WERI-Rb-1 (cell line): ENCODE data around the gene ST3GAL6.

Source experiments
- DNase-seq: peaks from one replicate; pipeline ENCODE4 v3.0.0-alpha.2; 2020
- H3K27ac ChIP-seq: fragments of 250-450 bp; sonication (Bioruptor Pico); 2 replicates; pipeline ENCODE4 v1.5.1; 2020; ENCODE audit warnings: mild to moderate bottlenecking, moderate library complexity
- H3K27me3 ChIP-seq: fragments of 250-450 bp; sonication (Bioruptor Pico); 2 replicates; pipeline ENCODE4 v1.5.1; 2021; ENCODE audit warnings: mild to moderate bottlenecking, low read depth, moderate library complexity; ENCODE audit not compliant: insufficient read depth, severe bottlenecking
- H3K36me3 ChIP-seq: fragments of 250-450 bp; sonication (Bioruptor Pico); 2 replicates; pipeline ENCODE4 v1.5.1; 2020; ENCODE audit warnings: mild to moderate bottlenecking, moderate library complexity
- H3K4me3 ChIP-seq: 2 replicates; pipeline ENCODE4 v1.5.1; 2011; ENCODE audit warnings: low read depth, mild to moderate bottlenecking, control low read depth, low read length
- H3K9me3 ChIP-seq: fragments of 250-450 bp; sonication (Bioruptor Pico); 2 replicates; pipeline ENCODE4 v1.5.1; 2021; ENCODE audit warnings: mild to moderate bottlenecking, moderate library complexity; ENCODE audit not compliant: severe bottlenecking
- TF ChIP-seq, protein P1 (sequence below): IDR thresholded peaks from 2 replicates; pipeline ENCODE4 v1.5.1; 2011; ENCODE audit warnings: low read depth, mild to moderate bottlenecking, control low read depth, inconsistent platforms, low read length

Gene ST3GAL6

GRCh38 chr3:98770261-98771039, 7.3 kb downstream of the ST3GAL6 start:
- Histone ChIP-seq H3K36me3 (no peaks in the 10 kb centered on the region), H3K27ac (no peak overlapping the region), H3K4me3 (no peak overlapping the region), H3K9me3 (no peaks in the 10 kb centered on the region), H3K27me3 (no peaks in the 10 kb centered on the region)
- DNase-seq, result no peak
- TF ChIP-seq, protein P1, sequence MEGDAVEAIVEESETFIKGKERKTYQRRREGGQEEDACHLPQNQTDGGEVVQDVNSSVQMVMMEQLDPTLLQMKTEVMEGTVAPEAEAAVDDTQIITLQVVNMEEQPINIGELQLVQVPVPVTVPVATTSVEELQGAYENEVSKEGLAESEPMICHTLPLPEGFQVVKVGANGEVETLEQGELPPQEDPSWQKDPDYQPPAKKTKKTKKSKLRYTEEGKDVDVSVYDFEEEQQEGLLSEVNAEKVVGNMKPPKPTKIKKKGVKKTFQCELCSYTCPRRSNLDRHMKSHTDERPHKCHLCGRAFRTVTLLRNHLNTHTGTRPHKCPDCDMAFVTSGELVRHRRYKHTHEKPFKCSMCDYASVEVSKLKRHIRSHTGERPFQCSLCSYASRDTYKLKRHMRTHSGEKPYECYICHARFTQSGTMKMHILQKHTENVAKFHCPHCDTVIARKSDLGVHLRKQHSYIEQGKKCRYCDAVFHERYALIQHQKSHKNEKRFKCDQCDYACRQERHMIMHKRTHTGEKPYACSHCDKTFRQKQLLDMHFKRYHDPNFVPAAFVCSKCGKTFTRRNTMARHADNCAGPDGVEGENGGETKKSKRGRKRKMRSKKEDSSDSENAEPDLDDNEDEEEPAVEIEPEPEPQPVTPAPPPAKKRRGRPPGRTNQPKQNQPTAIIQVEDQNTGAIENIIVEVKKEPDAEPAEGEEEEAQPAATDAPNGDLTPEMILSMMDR, result no peak

GRCh38 chr3:98772022-98772421, 8.9 kb downstream of the ST3GAL6 start:
- DNase-seq, result no peak
- TF ChIP-seq, protein P1, result no peak
- no peaks in the 10 kb centered on the region for H3K36me3 ChIP-seq
- H3K27me3 ChIP-seq, result no peaks in the 10 kb centered on the region
- no peak overlapping the region for H3K4me3 ChIP-seq
- H3K9me3 ChIP-seq, result no peaks in the 10 kb centered on the region
- no peak overlapping the region for H3K27ac ChIP-seq

- no peaks in the 10 kb centered on the region for H3K36me3 ChIP-seq
- no peak overlapping the region for H3K27ac ChIP-seq
- no peak overlapping the region for H3K4me3 ChIP-seq
- no peaks in the 10 kb centered on the region for H3K27me3 ChIP-seq
- TF ChIP-seq, protein P1, result no peak
- no peaks in the 10 kb centered on the region for H3K9me3 ChIP-seq
- no peak for DNase-seq
Observed at GRCh38 chr3:98775459-98776139, 12.5 kb downstream of the ST3GAL6 start.

- no peaks in the 10 kb centered on the region for H3K9me3 ChIP-seq
- TF ChIP-seq, protein P1, result no peak
- H3K4me3 ChIP-seq, result no peak overlapping the region
- H3K27ac ChIP-seq, result no peak overlapping the region
- DNase-seq, result no peak
- H3K36me3 ChIP-seq, result no peaks in the 10 kb centered on the region
- no peaks in the 10 kb centered on the region for H3K27me3 ChIP-seq
Observed at GRCh38 chr3:98776140-98776493, 13.0 kb downstream of the ST3GAL6 start.

DNA sequence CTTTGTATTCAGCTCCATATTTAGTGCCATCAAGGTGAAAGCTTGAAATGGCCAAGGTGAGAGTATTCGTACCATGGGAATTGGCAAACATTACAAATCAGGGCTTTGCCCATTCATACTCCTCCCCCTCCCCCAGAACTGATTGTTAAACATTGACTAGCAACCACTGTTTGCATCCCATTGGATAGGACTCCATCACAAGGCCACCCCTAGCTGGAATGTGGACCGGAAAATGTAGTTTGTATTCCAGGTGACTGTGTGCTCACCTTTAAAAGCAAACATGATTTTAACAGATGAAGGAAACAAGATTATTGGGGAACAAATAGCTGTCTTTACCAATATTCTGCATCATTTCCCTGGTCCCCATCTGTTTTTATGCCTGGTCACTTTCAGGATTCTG, 14.1 kb downstream of the ST3GAL6 start:
- TF ChIP-seq, protein P1, result no peak
- Histone ChIP-seq H3K27me3 (no peaks in the 10 kb centered on the region), H3K27ac (no peak overlapping the region), H3K36me3 (no peaks in the 10 kb centered on the region), H3K4me3 (no peak overlapping the region), H3K9me3 (no peaks in the 10 kb centered on the region)
- DNase-seq, result no peak
